GM13976 (cell line): Measurements from ENCODE around the gene RARS2.

Source experiments
- DNase-seq: peaks from one replicate; pipeline ENCODE4 v3.0.0; 2012; ENCODE audit warnings: low spot score
- CTCF ChIP-seq: IDR thresholded peaks from 2 replicates; pipeline ENCODE4 v1.5.1; 2012; ENCODE audit warnings: borderline replicate concordance, mild to moderate bottlenecking; ENCODE audit not compliant: insufficient read depth; ENCODE audit errors: extremely low read depth, missing control alignments, control extremely low read depth
- in situ Hi-C: fragments of 300-500 bp; cut with MboI; formaldehyde crosslinking; loops from one replicate; pipeline ENCODE4 v1.12.0; 2022; ENCODE audit warnings: low sequenced_read_pairs, mixed read lengths, inconsistent platforms; ENCODE audit not compliant: unreplicated experiment

RARS2 gene

DNA sequence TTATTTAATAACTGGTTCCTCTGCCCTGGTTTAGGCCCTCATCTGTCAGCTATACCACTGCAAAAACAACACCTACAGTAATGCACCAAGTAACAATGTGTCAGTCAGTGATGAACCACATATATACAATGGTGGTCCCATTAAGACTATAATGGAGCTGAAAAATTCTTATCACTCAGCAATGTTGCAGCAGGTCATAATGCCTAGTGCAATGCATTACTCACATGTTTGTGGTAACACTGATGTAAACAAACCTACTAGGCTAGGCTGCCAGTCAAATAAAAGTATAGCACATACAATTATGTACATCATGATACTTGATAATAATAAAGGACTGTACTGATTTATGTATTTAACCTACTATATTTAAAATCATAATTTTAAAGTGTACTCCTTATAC, 31.3 kb downstream of the RARS2 start:
- DNase-seq = no peak
- no peak for TF ChIP-seq CTCF
- in situ Hi-C loops = no loop called here

DNA sequence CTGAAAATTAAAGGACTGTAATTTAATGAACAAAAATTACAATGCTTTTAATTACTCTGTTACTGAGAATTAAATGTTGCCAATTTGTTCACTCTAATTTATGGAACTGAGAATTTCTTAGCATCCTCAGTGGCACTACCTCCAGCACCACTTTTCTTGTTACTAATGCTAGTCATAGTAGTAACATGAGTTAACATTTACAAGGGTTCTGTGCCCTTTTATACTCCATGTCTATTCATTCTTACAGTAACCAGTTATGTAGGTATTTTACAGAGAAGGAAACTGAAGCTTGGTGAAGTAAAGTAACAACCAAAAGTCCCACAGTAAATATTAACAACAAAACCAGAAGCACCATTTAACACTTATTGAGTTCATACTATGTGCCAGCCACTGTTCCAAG, 34.3 kb downstream of the RARS2 start:
- TF ChIP-seq CTCF = no peak
- in situ Hi-C loops = no loop called here
- DNase-seq = no peak

- TF ChIP-seq CTCF = no peak
- in situ Hi-C loops = no loop called here
- DNase-seq = no peak
Measured at GRCh38 chr6:87553159-87553765, 36.5 kb downstream of the RARS2 start.

GRCh38 chr6:87551799-87552198, 38.0 kb downstream of the RARS2 start:
- DNase-seq = no peak
- no peak for TF ChIP-seq CTCF
- in situ Hi-C loops = no loop called here

- no peak for TF ChIP-seq CTCF
- in situ Hi-C loops = no loop called here
Measured at GRCh38 chr6:87544474-87544735, 45.4 kb downstream of the RARS2 start.

GRCh38 chr6:87543696-87544473, 45.9 kb downstream of the RARS2 start:
- TF ChIP-seq CTCF = no peak
- in situ Hi-C loops = no loop called here
- DNase-seq = no peak

More at GRCh38 chr6:87544474-87544735, 45.4 kb downstream of the RARS2 start:
- DNase-seq = no peak
